ENCODE data around the gene TEX36.
"Not testable (repeated sequence)": the region's sequence is repeated elsewhere in the genome, so short reads cannot be mapped to it uniquely, and the experiment has no call there.

The TEX36 gene, protein sequence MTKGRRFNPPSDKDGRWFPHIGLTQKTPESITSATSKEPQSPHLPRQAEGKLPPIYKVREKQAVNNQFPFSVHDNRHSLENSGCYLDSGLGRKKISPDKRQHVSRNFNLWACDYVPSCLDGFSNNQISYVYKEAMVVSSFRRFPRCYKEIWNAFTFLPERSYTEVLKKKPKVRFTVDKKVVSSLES

DNA sequence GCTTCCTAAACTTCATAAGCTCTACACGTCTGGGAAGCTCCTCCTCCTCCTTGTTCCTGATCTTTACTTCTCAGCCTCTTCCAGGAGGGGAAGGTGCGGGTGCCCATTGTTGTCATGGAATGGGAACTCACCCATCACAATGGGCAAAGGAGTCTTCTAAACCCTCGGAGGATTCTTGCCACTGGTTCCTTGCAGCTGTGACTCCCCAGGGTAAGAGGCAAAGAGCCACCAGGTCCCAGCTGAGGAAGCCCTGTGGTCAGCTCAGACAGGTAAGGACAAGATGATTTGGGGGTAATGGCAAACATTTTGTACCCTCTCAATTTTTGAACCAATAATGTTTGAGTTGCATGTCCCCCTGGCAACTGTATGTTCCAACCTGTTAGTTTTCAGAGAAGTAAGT, at the start of gene TEX36:
Gene TEX36, minus strand, starts transcription at position 101 of the 400 bp plus-strand sequence. CDS start 174 bp downstream, outside the sequence.
- no peak for DNase-seq

DNA sequence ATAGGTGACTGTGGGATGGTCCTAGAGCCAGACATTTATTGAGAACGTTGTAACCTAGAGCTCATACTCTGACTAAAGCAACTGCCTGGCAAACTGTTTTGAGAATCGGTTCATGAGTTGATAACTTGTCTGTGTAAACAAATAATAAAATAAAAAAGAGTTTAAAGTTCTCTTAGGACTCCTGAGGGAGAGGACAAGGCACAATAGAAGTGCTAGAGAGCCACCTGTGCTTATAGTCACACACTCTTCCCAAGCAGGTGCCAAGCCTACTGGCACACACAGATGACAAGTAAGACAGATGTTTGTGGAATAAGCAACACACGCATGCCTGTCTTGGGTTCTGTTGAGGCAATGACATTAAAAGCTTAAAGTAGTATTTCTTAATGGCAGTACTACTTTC, 44.5 kb upstream of the TEX36 start:
- no peak for DNase-seq

DNA sequence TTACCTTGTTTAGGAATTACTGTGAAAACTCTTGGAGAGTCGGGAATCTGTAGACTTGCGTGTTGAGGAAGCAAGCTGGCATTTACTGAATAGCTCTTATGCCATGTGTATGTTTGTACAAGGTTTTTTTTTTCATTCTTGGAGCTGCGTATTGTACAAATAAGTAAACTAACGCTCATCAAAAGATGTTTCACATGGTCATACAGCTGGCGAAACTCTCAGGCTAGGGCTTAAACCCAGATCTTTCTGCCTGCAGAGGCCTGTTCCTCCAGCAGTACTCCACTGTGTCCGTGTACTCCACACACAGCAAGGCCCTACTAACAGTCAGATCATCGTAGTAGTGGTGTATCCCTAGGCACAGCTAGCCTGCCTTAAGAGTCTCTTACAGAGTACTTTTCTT, 44.0 kb upstream of the TEX36 start:
- DNase-seq, result no peak

DNA sequence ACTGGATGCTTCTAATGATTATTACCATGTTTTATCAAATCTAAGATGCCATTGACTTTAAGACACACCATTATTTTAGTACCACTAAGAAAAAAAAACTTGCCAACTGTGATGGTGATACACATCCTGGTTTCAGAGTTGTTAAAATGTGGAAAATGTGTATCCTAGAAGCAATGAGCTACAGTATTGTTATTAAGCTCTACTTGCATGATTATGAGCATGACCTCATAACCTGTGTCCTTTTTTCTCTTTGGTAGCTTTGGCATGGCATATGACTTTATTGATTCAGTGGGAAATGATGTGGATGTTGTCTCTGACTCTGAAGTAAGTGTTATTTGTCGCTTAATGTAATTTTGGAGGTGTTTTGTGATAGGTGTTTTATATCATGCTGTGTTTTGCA, 39.8 kb upstream of the TEX36 start:
- no peak for DNase-seq

DNA sequence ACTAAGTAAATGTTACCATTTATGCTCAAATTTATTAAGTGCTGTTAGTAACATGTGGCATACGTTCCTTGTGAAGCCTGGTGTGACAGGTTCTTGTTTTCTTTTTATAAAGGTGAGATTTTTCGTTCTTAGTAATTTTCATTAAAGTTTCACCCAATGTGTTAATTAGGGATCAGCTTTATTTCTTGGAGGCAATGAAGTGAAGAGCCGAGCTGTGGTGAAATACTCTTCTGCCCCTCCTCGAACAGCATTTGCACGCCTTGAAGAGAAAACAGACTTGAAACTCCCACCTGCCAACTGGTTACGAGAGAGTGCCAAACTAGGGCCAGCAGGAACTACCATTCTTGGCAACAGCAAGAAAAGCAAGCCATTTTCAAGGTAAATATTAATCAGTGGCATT, 38.1 kb upstream of the TEX36 start:
- no peak for DNase-seq

DNA sequence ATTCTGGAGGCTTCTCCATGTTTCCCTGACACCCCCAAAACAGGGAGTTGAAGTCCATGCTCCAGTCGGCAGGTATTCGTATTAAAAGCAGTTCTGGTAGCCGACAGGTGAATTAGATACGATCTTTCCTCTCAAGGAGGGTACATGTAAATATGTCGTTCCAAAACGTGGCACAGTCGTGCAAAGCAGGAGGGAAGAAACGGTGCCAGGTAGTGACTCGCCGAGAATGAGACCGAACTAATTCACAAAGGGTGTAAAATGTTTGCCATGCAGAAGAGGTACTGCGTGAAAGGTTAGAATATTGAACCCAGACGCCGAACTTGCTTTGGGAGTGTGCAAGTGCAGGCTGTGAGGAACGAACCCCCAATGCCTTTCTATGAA, 37.0 kb upstream of the TEX36 start:
- no peak for DNase-seq

DNA sequence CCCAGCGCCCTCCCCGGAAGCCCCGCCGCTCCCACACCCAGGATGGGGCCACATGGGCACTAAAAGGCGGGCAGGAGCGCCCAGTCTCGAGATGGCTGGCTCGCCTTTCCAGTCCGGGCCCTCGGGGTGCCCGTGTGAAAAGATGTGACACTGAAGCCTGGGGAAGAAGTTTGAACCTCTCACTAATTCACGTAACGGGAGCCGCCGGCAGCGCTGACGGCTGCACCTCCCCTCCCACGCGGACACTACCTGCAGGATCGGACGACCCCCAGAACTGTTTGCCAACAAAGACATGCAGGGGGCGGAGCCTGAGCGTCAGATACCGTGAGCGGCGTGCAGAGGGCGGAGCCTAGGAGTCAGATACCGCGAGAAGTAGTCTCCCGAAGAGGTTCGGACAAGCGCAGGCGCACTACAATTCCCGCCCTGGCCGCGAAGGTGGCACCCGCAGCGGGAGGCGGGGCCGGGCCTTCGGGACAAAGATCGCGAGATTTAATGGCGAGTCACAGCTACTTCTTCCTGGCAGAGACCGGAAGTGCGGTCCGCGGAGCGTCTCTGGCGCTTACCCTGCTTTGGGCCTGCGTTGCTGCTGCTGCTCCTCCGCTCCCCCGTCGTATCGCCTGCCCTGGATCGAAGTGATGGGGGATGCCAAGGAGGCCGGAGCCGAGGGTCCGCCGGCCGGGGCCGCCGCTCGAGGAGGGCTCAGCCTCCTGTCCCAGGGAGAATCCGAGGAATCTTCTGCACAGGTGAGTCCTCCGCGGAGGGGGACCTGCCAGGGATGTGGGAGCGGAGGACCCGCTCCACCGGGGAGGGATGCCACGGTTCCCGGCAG, 36.4 kb upstream of the TEX36 start, which contains the start of gene EDRF1:
Gene EDRF1, plus strand, starts transcription at position 537 of the 829 bp plus-strand sequence. Its CDS starts 99 bp downstream, at position 636.
- peak; percentile 99 for DNase-seq

DNA sequence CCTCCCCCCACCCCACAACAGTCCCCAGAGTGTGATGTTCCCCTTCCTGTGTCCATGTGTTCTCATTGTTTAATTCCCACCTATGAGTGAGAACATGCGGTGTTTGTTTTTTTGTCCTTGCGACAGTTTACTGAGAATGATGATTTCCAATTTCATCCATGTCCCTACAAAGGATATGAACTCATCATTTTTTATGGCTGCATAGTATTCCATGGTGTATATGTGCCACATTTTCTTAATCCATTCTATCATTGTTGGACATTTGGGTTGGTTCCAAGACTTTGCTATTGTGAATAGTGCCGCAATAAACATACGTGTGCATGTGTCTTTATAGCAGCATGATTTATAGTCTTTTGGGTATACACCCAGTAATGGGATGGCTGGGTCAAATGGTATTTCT, 31.8 kb upstream of the TEX36 start:
- not testable (repeated sequence) for DNase-seq

DNA sequence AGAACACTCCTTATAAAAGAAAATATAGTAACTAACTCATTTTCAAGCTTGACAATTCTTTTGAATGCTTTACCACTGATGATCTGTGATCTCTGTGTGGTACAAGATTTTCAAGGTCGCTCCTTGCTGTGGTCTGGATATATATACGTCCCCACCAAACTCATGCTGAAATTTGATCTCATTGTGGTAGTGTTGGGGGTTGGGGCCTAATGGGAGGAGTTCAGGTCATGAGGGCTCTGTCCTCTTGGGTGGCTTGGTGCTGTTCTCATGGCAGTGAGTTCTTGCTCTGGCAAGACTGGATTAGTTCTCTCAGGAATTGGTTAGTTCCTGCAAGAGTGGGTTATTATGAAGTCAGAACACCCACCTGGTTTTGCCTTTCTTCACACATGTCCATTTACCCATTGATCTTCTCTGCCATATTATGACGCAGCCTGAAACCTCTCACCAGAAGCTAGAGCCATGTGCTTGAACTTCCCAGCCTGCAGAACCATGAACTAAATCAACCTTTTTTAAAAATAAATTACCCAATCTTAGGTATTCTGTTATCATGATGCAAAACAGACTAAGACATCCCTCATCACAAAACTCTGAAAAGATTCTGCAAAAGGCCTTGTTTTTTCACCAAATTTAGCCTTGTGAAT, 28.3 kb upstream of the TEX36 start:
- no peak for DNase-seq

DNA sequence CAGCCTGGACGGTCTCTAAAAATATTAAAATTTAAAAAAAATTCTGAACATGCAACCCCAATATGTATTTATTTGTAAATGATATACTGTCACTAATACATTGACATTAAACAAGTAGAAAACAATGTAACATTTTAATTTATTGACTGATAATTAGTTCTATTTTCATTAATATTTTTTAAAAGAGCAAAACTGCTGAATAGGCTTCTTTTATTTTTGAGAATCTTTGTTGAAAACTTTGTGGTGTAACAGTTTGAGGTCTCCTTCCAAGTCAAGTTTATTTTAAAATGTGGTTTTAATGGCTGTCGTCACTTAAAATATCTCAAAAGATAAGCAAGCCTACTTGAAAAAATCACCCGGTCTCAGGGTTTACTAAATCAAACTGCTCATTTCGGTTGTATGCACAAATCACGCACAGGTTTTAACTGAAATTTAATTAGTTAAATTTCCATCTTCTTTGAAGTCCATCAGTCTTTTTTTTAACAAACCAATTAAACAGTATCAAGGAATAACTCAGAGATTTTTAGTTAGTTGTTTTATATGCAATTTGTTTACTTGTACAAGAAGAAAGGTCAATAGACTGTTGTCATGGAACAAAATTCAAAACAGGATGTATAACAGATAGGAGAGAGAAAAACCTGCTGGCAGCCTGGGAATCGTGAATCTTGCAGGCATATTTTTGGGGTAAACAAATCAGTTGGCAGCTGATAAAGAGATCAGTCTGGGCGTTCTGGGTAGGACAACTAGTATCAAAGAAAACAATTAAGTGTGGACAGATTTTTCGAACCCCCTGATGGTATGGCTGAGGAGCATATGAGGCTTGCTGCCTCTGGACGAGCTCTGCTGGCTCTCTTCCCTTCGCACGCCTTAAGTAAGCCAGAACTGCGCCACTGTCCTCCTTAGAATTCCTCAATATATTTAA, 26.9 kb upstream of the TEX36 start:
- DNase-seq, result no peak

DNA sequence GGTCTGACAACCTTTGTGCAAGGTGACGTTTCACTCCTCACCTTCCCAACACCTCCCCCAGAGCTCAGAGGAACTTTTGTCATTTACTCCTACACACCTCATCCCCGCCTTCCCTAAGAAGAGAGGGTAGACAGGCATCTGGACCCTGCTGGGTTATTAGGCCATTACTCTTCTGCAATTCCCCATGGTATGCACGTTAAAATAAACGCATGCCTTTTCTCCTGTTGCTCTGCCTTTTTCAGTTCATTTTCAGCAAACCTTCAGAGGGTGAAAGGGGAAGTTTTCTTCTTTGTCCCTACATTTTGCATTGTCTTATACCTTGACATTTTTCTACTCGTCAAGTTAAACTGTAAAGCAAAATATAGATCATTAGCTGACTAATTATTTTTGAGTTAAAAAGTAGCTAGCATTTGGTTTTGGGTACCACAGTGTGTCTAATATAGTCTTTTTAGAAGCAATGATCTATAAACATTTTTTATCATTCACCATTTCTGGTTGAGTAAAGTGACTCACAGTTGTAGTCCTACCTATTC, 26.1 kb upstream of the TEX36 start:
- no peak for DNase-seq

DNA sequence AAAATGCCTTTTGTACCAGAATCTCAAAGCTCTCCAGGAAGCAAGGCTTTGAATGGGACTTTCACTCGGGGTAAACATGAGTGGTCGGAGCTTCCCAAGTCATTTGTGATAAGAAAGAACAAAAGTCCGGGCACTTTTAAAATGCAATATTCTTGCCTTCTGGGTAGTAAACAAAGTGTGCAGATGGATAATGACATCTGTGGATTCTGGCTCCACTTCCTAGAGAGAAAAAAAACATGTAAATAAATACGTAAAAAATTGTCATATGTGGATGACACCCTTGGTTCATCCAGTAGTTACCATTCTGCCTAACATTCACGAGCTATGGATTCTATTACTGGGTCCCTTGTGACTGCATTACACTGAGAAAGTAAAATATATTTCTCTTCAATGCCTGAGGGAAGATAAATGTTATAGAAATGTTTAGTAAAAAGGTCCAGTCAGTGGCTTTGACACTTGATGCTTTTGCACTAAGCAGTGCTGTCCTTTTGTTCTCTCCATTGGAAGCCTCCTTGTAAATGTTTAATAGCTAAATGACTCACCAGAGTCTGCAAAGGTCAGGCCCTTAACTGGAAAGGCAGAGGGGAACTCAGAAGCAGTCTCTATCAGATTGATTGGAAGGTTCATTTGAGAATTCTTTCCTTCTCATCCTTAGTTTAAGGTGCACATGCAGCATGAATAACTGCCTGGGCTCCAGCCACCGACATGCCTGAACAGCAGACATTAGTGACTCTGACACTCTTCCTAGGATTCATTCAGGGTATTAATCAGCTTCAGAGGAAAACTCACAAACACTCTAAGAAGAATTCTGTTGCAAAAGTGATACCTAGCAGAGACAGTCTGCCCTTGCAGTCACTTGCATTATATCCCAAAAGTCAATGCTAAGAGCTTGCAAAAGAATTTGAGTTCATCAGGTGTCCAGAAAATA, 24.8 kb upstream of the TEX36 start:
- DNase-seq, result no peak

DNA sequence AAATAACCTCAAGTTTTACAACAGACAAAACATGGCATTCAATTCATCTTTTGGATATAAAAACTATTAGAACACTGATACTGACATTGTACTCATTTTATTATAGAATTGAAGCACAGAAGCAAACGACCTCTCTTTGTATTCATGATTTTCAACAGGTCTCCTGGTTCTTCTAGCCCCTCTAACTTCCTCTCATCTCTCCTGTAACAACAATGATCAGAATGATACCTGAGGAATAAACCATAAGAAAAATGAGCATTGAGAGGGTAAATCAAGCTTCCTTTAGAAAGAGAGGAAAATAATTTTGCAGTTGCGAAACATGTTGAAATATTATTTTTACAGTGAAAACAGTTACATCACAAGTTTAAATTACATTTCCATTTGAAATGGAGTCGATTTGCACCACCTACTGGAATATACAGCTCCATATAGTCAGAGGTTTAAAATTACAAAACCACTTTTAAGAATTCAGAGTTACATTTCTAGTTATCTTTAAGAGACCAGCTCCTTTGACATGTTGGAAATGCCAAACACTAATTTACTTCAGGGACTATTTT, 17.5 kb upstream of the TEX36 start:
- DNase-seq, result no peak

DNA sequence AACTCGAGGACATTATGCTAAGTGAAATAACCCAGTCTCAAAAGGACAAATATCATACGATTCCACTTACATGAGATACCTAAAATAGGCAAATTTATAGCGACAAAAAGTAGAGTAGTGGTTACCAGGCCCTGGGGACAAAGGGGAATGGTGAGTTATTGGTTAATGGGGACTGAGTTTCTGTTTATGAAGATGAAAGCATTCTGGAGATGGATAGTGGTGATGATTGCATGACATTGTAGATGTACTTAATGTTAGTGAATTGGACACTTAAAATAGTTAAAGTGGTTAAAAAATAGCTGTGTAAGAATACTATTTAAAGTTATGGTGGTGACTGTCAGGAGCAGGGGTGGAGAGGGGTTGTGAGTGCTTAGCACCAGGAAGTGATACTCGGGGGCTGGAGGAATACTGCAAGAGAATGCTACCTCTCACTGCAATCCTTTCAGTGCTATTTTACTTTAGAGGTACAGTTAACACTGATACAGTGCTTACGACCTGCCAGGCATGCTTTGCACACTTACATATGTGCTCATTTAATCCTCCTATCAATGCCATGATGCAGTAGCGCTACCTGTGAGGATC, 16.7 kb upstream of the TEX36 start:
- no peak for DNase-seq

DNA sequence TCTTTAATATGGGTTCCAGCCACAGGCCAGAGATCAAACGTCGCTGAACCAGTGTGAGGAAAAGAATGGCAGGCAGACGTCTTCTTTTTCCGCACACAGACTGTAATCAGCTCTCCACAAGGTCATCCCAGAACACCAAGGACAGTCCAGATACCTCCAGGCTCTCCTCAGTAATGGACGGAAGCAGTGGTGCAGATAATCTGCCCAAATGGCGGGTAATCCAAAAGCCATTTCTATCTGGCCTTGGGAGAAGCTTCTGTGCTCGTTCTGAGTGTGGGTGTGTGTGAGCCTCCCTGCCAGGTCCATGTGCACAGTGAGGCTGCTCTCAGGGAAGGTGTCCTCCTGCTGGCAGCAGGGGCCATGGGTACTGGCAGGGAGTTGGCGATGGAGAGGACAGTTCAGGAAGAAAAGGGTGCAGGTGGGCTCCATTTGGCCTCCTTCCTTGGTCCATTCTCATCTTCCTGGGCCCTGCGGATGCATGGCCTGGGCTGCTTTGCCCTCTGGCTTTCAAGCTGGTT, 15.6 kb upstream of the TEX36 start:
- DNase-seq, result no peak

DNA sequence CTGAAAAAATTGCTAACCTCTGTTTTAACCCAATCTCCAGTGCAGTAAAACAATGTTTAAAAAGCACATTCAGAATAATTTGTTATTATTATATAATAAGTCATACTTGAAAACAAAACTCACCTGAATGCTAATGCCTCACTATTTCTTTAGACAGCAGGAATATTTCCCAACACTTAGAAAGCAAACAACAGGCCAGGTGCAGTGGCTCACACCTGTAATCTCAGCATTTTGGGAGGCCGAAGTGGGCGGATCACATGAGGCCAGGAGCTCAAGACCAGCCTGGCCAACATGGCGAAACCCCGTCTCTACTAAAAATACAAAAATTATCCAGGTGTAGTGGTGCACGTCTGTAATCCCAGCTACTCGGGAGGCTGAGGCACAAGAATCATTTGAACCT, 13.9 kb upstream of the TEX36 start:
- DNase-seq, result not testable (repeated sequence)

DNA sequence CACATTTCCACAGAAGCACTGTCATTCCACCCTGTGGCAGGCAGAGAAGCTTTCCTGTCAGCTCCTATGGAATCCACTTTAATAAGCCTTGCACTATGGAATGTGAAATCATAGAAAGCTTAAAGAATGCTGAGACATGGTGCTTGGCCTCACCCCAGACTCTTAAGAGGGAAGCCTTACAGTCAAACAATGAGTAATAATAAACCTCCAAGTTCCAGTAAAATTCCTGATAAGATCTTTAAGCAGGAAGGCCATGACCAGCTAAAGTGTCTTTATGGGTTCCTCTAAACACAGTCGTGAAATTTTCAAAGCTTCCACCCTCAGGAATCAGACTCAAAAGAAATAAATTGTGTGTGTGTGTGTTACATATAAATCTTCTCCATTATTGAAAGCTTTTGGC, 11.9 kb upstream of the TEX36 start:
- DNase-seq, result no peak

DNA sequence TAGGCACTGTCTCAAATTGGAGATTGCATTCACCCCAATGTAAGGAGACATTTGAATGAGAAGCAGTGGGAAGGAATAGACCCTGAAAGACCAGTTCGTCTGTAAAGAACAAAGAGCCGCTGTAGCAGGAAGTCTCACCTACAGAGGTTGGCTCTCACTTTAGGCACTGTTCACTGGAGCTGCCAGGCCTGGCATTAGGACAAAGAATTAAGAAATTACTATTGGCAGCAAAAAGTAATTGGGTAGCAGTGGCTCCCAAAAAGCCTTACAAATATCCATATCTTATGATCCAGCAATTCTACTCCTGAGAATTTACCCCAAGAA, 10.5 kb upstream of the TEX36 start:
- no peak for DNase-seq

DNA sequence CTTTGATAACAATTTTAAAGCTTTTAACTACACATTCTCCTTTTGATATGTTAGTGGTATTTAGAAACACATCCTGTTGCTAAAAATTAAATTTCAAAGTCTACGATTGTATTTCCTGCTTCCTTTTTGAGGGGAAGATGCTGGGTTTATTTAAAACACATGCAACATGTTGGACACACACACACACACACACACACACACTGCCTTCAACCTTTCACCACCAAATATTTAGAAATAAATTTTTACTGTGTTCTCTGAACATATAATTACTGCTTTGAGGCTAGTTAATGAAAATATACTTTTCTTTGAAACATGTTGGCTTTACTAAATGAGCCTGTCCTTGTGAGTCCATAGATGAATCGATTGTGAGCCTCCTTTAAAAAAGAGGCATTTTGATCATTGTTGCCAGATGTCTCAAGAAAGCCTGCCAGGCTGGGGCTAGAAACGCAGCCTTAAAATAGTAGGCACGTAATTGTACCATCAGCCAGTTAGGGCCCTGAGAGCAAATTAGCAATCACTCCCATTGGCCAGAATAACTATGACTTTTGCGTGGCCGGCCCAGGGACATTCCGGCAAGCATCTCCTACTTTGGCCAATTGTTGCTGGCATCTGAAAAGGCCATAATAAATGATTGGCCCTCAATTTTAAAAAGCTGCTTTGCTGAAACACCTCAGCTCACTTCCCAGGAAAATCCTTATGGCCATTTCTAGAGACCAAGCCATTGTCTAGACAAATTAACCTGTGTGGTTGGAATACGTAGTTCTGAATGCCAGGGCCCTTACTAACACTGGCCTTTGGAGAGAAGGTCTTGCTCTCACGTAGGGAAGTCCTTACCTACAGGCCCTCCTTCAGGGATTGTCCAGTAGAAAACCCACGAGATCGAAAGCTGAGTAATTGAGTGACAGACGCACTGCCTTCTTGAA, 9.9 kb upstream of the TEX36 start:
- no peak for DNase-seq

DNA sequence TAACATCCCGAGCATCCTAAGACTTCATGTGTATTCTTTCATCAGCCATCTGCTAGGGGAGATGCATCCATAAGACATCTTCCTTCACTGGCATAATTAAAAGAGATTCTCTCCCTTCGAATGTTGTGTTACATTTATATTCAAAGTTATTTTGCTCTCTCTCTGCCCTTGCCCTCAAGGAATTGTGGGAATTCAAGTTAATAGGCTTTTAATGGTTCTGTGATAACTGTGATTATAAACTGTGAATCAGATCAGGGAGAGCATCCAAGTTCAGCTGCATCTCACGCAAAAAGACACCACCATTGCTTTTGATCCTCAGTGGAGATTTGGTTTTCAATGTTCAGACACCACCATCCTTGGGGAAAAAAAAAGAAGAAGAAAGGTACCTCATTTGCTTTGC, 9.2 kb upstream of the TEX36 start:
- DNase-seq, result no peak

All from stimulated activated CD4-positive, alpha-beta T cell treated with anti-CD3 and anti-CD28 coated beads, Interleukin-15, amount 100 ng/mL, for 24 hours (primary cell).